MM.1S (cell line): ENCODE results near the gene KRT8.

Experiments
- DNase-seq: peaks from one replicate; pipeline ENCODE4 v3.0.0-alpha.2; 2015
- H2AFZ ChIP-seq: fragments of 300-600 bp; sonication (generic); 2 replicates; pipeline ENCODE4 v1.6.0; 2016; ENCODE audit warnings: antibody characterized with exemption, low read length
- H3F3A ChIP-seq: fragments of 300-600 bp; sonication (generic); 2 replicates; pipeline ENCODE4 v1.6.1; 2016; ENCODE audit warnings: mild to moderate bottlenecking, antibody characterized with exemption, low read length, moderate library complexity, mixed read lengths; ENCODE audit not compliant: insufficient read depth
- H3K27ac ChIP-seq: fragments of 300-600 bp; sonication (generic); 2 replicates; pipeline ENCODE4 v1.5.1; 2016; ENCODE audit warnings: mild to moderate bottlenecking, low read length
- H3K27me3 ChIP-seq: fragments of 300-600 bp; sonication (generic); replicated peaks from 2 replicates; pipeline ENCODE4 v1.6.0; 2016; ENCODE audit warnings: low read length; ENCODE audit not compliant: insufficient read depth
- H3K36me3 ChIP-seq: fragments of 300-600 bp; sonication (generic); replicated peaks from 2 replicates; pipeline ENCODE4 v1.6.1; 2016; ENCODE audit warnings: mild to moderate bottlenecking, low read length, mixed read lengths; ENCODE audit not compliant: insufficient read depth
- H3K4me1 ChIP-seq: fragments of 300-600 bp; sonication (generic); 2 replicates; pipeline ENCODE4 v1.6.1; 2016; ENCODE audit warnings: low read length, mixed read lengths
- H3K4me2 ChIP-seq: fragments of 300-600 bp; sonication (generic); 2 replicates; pipeline ENCODE4 v1.6.0; 2016; ENCODE audit warnings: low read depth, low read length
- H3K4me3 ChIP-seq: fragments of 300-600 bp; sonication (generic); 2 replicates; pipeline ENCODE4 v1.5.1; 2016; ENCODE audit warnings: low read length, mixed read lengths
- H3K79me2 ChIP-seq: fragments of 300-600 bp; sonication (generic); 2 replicates; pipeline ENCODE4 v1.6.1; 2016; ENCODE audit warnings: mixed run types, low read length, mixed read lengths
- H3K9ac ChIP-seq: fragments of 300-600 bp; sonication (generic); 2 replicates; pipeline ENCODE4 v1.6.1; 2016; ENCODE audit warnings: low read length, mixed read lengths
- H3K9me2 ChIP-seq: fragments of 300-600 bp; sonication (generic); replicated peaks from 2 replicates; pipeline ENCODE4 v1.6.1; 2016; ENCODE audit warnings: mild to moderate bottlenecking, low read length, mixed read lengths; ENCODE audit not compliant: insufficient read depth
- H3K9me3 ChIP-seq: fragments of 300-600 bp; sonication (generic); replicated peaks from 2 replicates; pipeline ENCODE4 v1.6.1; 2016; ENCODE audit warnings: mild to moderate bottlenecking, low read length, mixed read lengths; ENCODE audit not compliant: insufficient read depth
- H4K20me1 ChIP-seq: fragments of 300-600 bp; sonication (generic); 2 replicates; pipeline ENCODE4 v1.6.1; 2016; ENCODE audit warnings: mild to moderate bottlenecking, low read length, moderate library complexity, mixed read lengths; ENCODE audit not compliant: insufficient read depth
- EZH2 ChIP-seq: fragments of 300-600 bp; sonication (generic); optimal IDR thresholded peaks from 2 replicates; pipeline ENCODE3; 2017; ENCODE audit warnings: low read depth, mild to moderate bottlenecking, antibody characterized with exemption, low read length, mixed read lengths
- EZH2phosphoT487 ChIP-seq: fragments of 300-600 bp; sonication (generic); IDR thresholded peaks from 2 replicates; pipeline ENCODE4 v1.6.1; 2018; ENCODE audit warnings: antibody characterized with exemption, low read length
- TF ChIP-seq, protein P1 (sequence below): fragments of 300-600 bp; sonication (generic); IDR thresholded peaks from 2 replicates; pipeline ENCODE4 v1.5.1; 2016; ENCODE audit warnings: antibody characterized with exemption, low read length, mixed read lengths

Gene KRT8

DNA sequence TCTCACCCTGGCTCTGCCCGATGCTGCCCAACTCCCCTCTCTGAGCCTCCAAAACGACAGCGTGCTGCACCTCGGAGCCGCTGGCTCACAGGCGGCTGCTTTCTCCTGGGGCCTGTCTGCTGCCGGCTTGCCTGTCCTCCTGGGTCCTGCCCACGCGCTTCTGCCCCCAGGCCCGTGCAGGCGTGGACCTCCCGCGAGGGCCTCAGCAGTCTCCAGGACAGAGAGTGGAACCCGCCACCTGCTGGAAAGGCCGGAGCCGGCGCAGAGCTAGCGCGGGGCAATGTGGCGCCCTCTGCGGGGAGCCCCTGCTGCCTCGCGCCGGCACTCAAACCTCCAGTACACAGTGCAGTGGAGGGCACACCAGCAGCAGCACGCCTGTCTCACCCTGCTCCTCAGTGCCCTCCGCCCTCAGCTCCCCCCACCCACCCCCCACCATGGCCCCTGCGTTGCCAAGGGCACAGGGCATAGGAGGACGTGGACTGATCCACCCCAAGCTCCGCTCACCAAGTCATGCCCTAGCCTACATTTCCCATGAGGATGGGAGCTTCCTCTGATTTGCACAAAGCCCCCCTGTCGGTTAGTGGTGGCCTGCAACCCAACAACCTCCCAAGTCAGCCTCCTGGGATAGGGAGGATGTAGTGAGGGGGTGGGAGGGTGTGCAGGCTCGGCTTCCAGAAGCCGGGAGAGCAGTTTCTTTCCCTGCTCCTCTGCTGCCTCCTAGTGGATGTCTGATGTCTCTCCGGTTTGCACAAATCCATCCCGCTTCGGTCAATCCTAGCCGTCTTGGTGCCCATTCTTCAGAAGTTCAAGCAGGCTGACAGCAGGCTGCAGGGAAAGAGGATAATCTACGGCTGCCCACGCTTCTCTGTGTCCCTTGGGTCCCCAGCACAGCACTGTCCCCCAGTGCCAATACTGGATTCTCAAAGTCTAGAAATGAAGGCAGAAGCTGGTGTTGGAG is 25.2 kb downstream of the KRT8 start:
- no peaks in the 10 kb centered on the region for H4K20me1 ChIP-seq
- H2AFZ ChIP-seq, result peak overlapping the region; percentile 94
- H3K4me3 ChIP-seq, result peak overlapping the region; percentile 62
- peak; percentile 75 for DNase-seq
- 0 out of 2 replicates have a peak, but pooled peaks cover 3% of the 10 kb centered on the region for H3K4me1 ChIP-seq
- H3F3A ChIP-seq, result no peaks in the 10 kb centered on the region
- H3K9me2 ChIP-seq, result no peaks in the 10 kb centered on the region
- H3K27ac ChIP-seq, result no peak overlapping the region
- peak overlapping the region; percentile 88 for H3K4me2 ChIP-seq
- H3K9me3 ChIP-seq, result no peaks in the 10 kb centered on the region
- TF ChIP-seq EZH2phosphoT487, result no peak
- TF ChIP-seq, protein P1, sequence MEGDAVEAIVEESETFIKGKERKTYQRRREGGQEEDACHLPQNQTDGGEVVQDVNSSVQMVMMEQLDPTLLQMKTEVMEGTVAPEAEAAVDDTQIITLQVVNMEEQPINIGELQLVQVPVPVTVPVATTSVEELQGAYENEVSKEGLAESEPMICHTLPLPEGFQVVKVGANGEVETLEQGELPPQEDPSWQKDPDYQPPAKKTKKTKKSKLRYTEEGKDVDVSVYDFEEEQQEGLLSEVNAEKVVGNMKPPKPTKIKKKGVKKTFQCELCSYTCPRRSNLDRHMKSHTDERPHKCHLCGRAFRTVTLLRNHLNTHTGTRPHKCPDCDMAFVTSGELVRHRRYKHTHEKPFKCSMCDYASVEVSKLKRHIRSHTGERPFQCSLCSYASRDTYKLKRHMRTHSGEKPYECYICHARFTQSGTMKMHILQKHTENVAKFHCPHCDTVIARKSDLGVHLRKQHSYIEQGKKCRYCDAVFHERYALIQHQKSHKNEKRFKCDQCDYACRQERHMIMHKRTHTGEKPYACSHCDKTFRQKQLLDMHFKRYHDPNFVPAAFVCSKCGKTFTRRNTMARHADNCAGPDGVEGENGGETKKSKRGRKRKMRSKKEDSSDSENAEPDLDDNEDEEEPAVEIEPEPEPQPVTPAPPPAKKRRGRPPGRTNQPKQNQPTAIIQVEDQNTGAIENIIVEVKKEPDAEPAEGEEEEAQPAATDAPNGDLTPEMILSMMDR, result peak; percentile 71
- TF ChIP-seq EZH2, result no peak
- no peaks in the 10 kb centered on the region for H3K36me3 ChIP-seq
- H3K9ac ChIP-seq, result peak overlapping the region; percentile 42; the same call in 1 of the 2 replicates
- no peaks in the 10 kb centered on the region; the same call in 1 of the 2 replicates for H3K27me3 ChIP-seq
- no peaks in the 10 kb centered on the region for H3K79me2 ChIP-seq

DNA sequence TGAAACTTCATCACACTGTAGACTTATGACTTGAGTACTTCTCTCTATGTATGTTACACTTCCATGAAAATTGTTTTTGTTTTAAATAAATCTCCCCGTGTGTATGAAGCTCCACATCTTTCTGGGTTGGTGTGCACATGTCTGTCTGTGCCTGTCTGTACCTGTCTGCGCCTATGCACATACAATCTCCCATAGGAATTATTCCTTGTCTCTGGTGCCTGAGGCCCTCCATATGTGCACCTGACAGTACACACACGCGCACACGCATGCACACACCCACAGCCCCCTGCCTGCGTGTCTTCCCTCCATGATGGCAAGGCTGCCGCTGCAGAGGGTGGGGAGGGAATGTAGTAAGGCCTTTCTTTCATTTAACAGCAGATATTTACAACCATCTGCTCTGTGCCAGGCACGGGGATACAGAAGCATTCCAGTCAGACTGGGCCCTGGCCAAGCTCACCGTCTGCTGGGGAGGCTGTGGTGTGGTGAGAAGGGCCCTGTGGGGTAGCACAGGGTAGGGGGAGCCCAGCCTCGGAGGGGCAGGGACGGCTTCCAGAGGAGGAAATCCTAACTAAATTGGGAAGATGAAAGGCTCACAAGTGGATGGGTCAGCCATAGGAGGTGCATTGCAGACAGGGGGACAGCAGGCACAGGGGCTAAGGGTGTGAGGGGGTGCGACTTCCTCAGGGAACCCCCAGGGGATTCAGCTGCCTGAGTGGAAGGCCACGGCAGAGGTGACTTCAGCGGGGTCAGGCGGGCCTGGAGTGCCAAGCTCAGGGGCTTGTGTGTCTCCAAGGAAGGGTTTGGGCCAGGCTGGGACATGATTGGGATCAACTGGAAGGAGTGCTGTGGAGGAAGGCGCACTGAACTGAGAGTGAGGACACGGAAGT is 26.1 kb downstream of the KRT8 start:
- Histone ChIP-seq H4K20me1 (no peaks in the 10 kb centered on the region), H2AFZ (peak overlapping the region; percentile 84), H3F3A (no peaks in the 10 kb centered on the region), H3K4me2 (peak overlapping the region; percentile 88; the same call in 1 of the 2 replicates), H3K4me1 (0 out of 2 replicates have a peak, but pooled peaks cover 5% of the 10 kb centered on the region), H3K9ac (peak overlapping the region; percentile 42; the same call in 1 of the 2 replicates), H3K79me2 (no peaks in the 10 kb centered on the region), H3K9me2 (no peaks in the 10 kb centered on the region), H3K27me3 (no peaks in the 10 kb centered on the region; the same call in 1 of the 2 replicates), H3K27ac (no peak overlapping the region), H3K4me3 (peak overlapping the region; percentile 56), H3K36me3 (no peaks in the 10 kb centered on the region), H3K9me3 (no peaks in the 10 kb centered on the region)
- no peak for DNase-seq
- no peak for TF ChIP-seq EZH2phosphoT487
- TF ChIP-seq, protein P1, result no peak
- TF ChIP-seq EZH2, result no peak

DNA sequence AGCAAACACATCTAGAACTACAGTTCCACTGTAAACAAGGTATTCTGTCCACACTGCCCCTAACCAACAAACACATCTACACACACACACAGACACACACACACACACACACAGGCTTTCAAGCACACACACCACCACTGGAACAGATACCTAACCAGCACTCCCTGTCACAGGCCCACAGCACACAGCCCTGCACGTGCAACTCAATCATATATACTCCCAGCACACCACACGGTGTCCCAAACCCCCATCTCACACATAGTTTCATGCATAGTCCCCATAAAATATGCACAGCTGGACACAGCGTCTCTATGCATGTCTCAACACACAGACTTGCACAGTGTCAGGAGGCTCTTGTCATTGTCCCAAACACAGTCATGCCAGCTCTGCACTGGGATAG is 27.6 kb downstream of the KRT8 start:
- Histone ChIP-seq H3F3A (no peaks in the 10 kb centered on the region), H3K27me3 (no peaks in the 10 kb centered on the region; the same call in 1 of the 2 replicates), H3K4me2 (no peak overlapping the region), H3K36me3 (no peaks in the 10 kb centered on the region), H3K4me1 (0 out of 2 replicates have a peak, but pooled peaks cover 8% of the 10 kb centered on the region), H4K20me1 (no peaks in the 10 kb centered on the region), H2AFZ (no peak overlapping the region), H3K79me2 (no peaks in the 10 kb centered on the region), H3K9ac (no peak overlapping the region), H3K9me3 (no peaks in the 10 kb centered on the region), H3K27ac (no peak overlapping the region), H3K9me2 (no peaks in the 10 kb centered on the region), H3K4me3 (no peak overlapping the region)
- TF ChIP-seq, protein P1, result no peak
- TF ChIP-seq EZH2phosphoT487, result no peak
- no peak for TF ChIP-seq EZH2
- DNase-seq, result no peak
